ENCODE results near the gene RC3H1.
A peak's percentile ranks its signal among the peaks of the same experiment; 100 is the strongest.
"Not testable (repeated sequence)": the region's sequence is repeated elsewhere in the genome, so short reads cannot be mapped to it uniquely, and the experiment has no call there.

Gene RC3H1

GRCh38 chr1:174023440-174023839 lies 1.3 kb upstream of the RC3H1 start:
- DNase-seq: peak; percentile 56 to 58

DNA sequence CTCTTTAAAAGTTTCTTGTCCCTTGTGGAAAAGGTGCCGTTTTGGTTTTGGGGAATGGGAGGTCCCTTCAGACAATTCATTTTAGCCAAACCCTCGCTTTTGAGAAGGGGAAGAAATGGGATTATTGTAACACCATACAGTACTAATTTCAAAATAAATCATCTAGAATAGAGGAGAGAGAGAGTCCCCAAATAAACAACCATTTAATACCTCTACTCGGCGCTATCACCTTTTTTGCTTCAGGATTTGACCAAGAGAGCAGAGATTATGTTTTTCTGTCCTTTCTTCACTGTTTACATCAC lies 770 bp upstream of the RC3H1 start:
- no peak for DNase-seq

GRCh38 chr1:174021591-174022079 lies 522 bp downstream of the RC3H1 start:
- DNase-seq: peak; percentile 25 to 29

DNA sequence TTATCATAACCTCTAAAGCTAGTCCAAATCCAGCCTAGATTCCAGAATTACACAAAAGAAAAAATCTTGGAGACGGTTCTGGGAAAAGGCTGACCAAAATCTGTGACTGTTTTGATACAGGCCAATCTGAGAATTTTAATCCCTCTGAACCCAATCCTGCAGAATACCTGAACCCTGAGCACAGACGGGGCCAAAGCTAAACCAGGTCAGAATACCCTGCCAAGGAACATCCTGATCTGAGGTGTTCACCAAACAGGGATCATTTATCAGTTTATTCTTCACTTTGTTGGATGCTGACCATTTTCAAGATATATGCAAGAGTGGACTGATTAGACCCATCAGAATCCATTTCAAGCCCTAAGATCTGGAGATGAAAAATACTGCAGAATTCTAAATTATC lies 3.6 kb downstream of the RC3H1 start:
- DNase-seq: no peak

GRCh38 chr1:174017231-174017970 lies 4.8 kb downstream of the RC3H1 start:
- no peak for DNase-seq

- DNase-seq: peak; percentile 12 to 26
These were observed 8.2 kb downstream of the RC3H1 start for GRCh38 chr1:174013864-174014418.

- peak in 1 of 2 donors; percentile 51 for DNase-seq
These were observed 13.2 kb downstream of the RC3H1 start for GRCh38 chr1:174008979-174009378.

- DNase-seq: peak; percentile 13 to 56
These were observed 13.9 kb downstream of the RC3H1 start for GRCh38 chr1:174008269-174008668.

DNA sequence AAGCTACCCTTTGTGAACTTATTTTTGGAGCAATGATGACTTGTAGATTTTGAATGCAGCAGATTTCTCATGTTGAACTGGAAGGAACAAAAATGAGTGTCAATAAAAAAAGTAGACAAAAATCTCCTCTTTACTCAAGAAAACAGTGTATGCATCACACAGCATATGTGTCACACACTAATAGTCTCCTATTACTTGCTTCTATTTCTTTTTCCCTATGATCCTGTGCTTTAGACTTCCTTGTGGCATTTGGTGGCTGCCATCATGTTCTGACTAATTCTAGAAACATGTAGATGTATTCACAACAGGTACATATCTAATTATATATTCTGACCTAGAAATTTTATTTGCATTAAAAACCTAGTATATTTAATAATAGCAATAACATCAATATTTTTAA lies 14.3 kb downstream of the RC3H1 start:
- no peak for DNase-seq

DNA sequence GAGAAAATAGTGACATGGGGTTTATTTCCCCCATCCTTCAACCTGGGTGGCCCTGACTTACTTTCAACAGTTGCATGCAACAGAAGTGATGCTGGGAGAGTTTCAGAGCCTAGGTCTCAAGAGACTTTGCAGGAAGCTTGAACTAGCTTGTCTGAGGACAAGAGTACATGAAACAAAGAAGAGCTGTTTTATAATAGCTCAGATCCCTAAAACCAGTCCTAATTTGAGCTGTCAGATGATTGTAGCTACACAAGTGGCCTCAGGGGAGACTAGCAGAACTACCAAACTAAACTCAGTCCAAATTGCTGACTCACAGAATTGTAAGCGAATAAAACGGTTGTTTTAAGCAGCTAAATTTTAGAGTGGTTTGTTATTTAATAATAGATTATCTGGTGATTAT lies 17.1 kb downstream of the RC3H1 start:
- DNase-seq: peak; percentile 18 to 31

DNA sequence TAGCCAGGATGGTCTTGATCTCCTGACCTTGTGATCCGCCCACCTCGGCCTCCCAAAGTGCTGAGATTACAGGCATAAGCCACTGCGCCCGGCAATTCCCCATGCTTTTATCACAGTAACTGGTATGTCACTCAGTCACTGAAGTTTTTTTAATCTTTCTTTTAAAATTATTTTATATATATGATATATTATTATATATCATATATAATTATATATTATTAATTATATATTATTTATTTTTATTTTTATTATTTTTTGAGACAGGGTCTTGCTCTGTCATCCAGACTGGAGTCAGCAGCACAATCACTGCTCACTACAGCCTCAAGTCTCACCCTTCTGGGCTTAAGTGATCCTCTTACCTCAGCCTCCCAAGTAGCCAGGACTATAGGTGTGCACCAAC lies 18.3 kb downstream of the RC3H1 start:
- DNase-seq: no peak

DNA sequence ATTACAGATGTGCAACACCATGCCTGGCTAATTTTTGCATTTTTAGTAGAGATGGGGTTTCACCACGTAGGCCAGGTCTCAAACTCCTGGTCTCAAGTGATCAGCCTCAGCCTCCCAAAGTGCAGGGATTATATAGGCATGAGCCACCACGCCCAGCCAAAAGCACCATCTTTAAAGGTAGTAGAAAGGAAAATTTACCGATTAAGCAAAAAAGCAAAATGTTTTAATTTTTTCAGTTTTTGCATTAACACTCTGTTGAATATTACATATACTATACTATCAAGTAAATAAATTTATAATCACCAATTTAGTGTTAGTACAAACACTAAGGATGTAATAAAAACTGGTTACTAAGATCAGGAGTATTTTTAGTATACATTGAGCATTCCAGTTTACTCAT lies 20.6 kb downstream of the RC3H1 start:
- no peak for DNase-seq

- no peak for DNase-seq
These were observed 21.8 kb downstream of the RC3H1 start for GRCh38 chr1:174000371-174000770.

DNA sequence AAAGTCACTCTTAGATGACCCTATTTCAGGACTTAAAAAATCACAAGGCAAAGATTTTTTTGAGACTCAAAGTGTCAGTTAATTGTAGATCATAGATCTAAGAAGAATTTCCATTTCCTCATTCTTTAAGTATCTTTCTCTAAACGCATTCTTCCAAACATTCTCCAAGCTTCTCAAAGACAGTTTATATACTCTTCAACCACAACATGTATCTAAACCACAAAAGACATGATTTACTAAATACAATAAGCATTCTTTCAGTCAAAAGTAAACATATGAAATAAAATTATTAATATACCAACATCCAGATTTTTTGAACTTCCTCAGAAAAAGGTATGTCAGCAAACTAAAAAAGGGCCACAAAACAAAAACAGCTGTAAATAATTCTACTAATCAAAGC lies 24.4 kb downstream of the RC3H1 start:
- no peak for DNase-seq

GRCh38 chr1:173996995-173997394 lies 25.2 kb downstream of the RC3H1 start:
- no peak for DNase-seq

DNA sequence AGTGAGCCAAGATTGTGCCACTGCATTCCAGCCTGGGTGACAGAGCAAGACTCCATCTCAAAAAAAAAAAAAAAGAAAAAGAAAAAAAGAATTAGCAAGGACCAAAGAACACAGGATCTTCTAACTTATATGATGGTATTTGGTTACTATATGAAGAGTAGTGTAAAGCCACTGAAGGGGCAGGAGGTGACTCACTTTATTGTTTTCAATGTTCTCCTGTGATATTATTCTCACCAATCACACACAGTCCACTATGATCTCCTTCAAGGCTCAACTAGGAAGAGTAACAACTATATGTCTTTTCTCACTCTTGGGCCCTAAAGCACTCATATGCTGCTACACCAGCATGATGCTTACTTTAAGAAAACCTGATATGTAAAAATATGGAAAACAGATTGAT lies 26.7 kb downstream of the RC3H1 start:
- DNase-seq: no peak

GRCh38 chr1:173993948-173994347 lies 28.2 kb downstream of the RC3H1 start:
- DNase-seq: not testable (repeated sequence)

- no peak for DNase-seq
These were observed 34.1 kb downstream of the RC3H1 start for GRCh38 chr1:173988068-173988467.

- no peak for DNase-seq
These were observed 35.2 kb downstream of the RC3H1 start for GRCh38 chr1:173986951-173987350.

- DNase-seq: no peak
These were observed 51.9 kb downstream of the RC3H1 start for GRCh38 chr1:173970252-173970651.

DNA sequence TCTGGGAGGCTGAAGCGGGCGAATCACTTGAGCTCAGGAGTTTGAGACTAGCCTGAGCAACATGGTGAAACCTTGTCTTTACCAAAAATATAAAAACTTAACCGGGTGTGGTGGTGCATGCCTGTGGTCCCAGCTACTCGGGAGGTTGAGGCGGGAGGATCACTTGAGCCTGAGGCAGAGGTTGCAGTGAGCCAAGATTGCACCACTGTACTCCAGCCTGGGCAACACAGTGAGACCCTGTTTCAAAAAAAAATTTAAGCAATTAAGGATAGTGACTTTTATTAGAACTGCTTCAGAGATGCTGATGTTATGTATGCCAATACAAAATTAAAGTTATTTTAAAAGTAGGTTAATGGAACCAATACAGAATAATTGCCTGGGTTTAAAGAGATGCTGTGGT lies 56.3 kb downstream of the RC3H1 start:
- DNase-seq: not testable (repeated sequence)

GRCh38 chr1:173963477-173963876 lies 58.7 kb downstream of the RC3H1 start:
- no peak for DNase-seq

- DNase-seq: peak; percentile 20 to 26
These were observed 61.5 kb downstream of the RC3H1 start for GRCh38 chr1:173960625-173961024.

GRCh38 chr1:173954179-173954578 lies 68.0 kb downstream of the RC3H1 start:
- no peak for DNase-seq

DNA sequence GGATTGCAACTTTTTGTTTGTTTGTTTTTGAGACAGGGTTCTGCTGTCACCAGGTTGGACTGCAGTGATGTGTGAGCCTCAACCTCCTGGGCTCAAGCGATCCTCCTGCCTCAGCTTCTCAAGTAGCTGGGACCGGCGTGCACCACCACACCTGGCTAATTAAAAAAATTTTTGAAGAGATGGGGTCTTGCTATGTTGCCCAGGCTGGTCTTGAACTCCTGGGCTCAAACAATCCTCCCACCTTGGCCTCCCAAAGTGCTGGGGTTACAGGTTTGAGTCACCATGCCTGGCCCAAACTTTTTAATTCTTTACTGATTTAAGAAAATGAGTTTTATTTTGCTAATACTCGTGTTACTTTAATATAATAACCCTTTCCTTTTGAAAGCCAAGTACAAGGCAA lies 73.6 kb downstream of the RC3H1 start:
- DNase-seq: no peak
